ENCODE measurements around the gene TEX29. TPM values are rescaled to one million over a fixed set of nuclear protein-coding genes. Genes with fewer than 3 reads are reported as not detected.

TEX29 gene
- total RNA-seq, 1 experiment from 2014 or later = 0.33 TPM

DNA sequence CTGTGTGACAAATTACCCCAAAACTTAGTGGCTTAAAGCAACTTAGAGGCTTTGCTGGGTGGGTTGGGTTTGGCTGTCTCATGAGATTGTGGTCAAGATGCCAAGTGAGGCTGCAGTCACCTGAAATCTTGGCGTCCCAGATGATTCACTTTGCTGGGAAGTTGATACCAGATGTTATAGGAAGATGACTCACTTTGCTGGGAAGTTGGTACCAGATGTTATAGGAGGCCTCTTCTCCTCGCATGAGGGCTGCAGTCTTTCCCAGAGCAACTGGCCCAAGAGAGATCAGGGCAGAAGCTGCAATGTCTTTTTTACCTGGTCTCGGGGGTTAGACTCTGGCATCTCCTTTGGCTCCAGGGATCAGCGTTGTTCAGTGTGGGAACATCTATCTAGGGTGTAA, 16.8 kb downstream of the TEX29 start:
- H2BK12ac ChIP-seq (ENCODE audit: insufficient read length, low read depth, low read length) = no peak overlapping the region
- H2BK15ac ChIP-seq (ENCODE audit: low read depth, low read length) = no peak overlapping the region
- H4K8ac ChIP-seq (replicated peaks; ENCODE audit: insufficient read length, low read depth, low read length) = no peak overlapping the region
- no peak overlapping the region for H4K91ac ChIP-seq (ENCODE audit: insufficient read length, low read depth, low read length)
- TF ChIP-seq, protein P1, sequence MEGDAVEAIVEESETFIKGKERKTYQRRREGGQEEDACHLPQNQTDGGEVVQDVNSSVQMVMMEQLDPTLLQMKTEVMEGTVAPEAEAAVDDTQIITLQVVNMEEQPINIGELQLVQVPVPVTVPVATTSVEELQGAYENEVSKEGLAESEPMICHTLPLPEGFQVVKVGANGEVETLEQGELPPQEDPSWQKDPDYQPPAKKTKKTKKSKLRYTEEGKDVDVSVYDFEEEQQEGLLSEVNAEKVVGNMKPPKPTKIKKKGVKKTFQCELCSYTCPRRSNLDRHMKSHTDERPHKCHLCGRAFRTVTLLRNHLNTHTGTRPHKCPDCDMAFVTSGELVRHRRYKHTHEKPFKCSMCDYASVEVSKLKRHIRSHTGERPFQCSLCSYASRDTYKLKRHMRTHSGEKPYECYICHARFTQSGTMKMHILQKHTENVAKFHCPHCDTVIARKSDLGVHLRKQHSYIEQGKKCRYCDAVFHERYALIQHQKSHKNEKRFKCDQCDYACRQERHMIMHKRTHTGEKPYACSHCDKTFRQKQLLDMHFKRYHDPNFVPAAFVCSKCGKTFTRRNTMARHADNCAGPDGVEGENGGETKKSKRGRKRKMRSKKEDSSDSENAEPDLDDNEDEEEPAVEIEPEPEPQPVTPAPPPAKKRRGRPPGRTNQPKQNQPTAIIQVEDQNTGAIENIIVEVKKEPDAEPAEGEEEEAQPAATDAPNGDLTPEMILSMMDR (conservative IDR thresholded peaks at IDR 0.05) = no peak
- H2AK5ac ChIP-seq (ENCODE audit: insufficient read length, low read length) = no peak overlapping the region
- Mint-ChIP-seq H3K4me3 (no peak overlapping the region), H3K4me1 (no peaks in the 10 kb centered on the region), H3K27ac (no peak overlapping the region; a peak in 1 of 7 replicates), H3K27me3 (ENCODE audit: low read depth) (no peaks in the 10 kb centered on the region), H3K36me3 (ENCODE audit: insufficient read depth in 1 of 3, low read depth in 3 of 3) (no peaks in the 10 kb centered on the region; a peak in 1 of 7 replicates), H3K9me3 (no peaks in the 10 kb centered on the region)
- no peak overlapping the region for H2AFZ ChIP-seq (ENCODE audit: low read length)
- no peak overlapping the region for H3K18ac ChIP-seq (ENCODE audit: insufficient read length, low read depth, low read length)
- H4K5ac ChIP-seq (ENCODE audit: insufficient read length, low read depth, low read length) = no peak overlapping the region
- H4K20me1 ChIP-seq (ENCODE audit: control insufficient read depth, insufficient read depth, insufficient read length) = no peaks in the 10 kb centered on the region
- no peak overlapping the region for H3K56ac ChIP-seq (ENCODE audit: insufficient read length, low read depth, low read length)
- H3K23ac ChIP-seq (ENCODE audit: insufficient read length, low read depth, low read length) = no peak overlapping the region
- H3K4ac ChIP-seq (ENCODE audit: low read depth, low read length) = no peak overlapping the region
- H3K14ac ChIP-seq (ENCODE audit: insufficient read depth, low read length) = no peak overlapping the region
- no peak overlapping the region for H3K9ac ChIP-seq (ENCODE audit: extremely low read depth, insufficient read length, low read length)
- no peaks in the 10 kb centered on the region for H3K79me1 ChIP-seq (ENCODE audit: insufficient read depth, low read depth, low read length, poor library complexity, severe bottlenecking)
- WGBS (ENCODE audit: extremely low coverage, insufficient read length, low lambda C conversion rate) = no CpG with 5 or more reads among the region's 4 CpGs
- no peak overlapping the region for H3K4me2 ChIP-seq (ENCODE audit: insufficient read depth, insufficient read length, low read length)
- no peak overlapping the region for H2BK5ac ChIP-seq (ENCODE audit: insufficient read length, low read length)
- H3K23me2 ChIP-seq (ENCODE audit: insufficient read length, low read depth, low read length, poor library complexity, severe bottlenecking) = no peaks in the 10 kb centered on the region
- H3K27me3 ChIP-seq (ENCODE audit: insufficient read depth, low read length) = no peaks in the 10 kb centered on the region
- no peak overlapping the region for H3K27ac ChIP-seq (ENCODE audit: insufficient read length, low read depth, low read length)
- H3T11ph ChIP-seq (ENCODE audit: low read length) = no peak overlapping the region
- H3K79me2 ChIP-seq (ENCODE audit: insufficient read depth, low read length) = no peaks in the 10 kb centered on the region
- no peak overlapping the region for H2BK120ac ChIP-seq (ENCODE audit: low read depth, low read length, poor library complexity, severe bottlenecking)
- H2BK20ac ChIP-seq (ENCODE audit: low read depth, low read length, poor library complexity, severe bottlenecking) = no peak overlapping the region
- peak; percentile 5 for DNase-seq
- no peaks in the 10 kb centered on the region for H3K4me1 ChIP-seq (ENCODE audit: insufficient read depth, low read length)
- no peaks in the 10 kb centered on the region for H3K9me3 ChIP-seq (ENCODE audit: control insufficient read depth, low read depth, low read length)
